Activated CD4-positive, alpha-beta T cell treated with anti-CD3 and anti-CD28 coated beads, Interleukin-2, amount 10 ng/mL, durations not matched to agents 7 days and 5 days (primary cell): Measurements from ENCODE around the gene SMU1. TPM values are rescaled to one million over a fixed set of nuclear protein-coding genes. Genes with fewer than 3 reads are reported as not detected.

ENCODE experiments used
- total RNA-seq, 2 experiments: library from RNA; stranded (reverse); gene quantifications; one replicate each; pipeline ENCODE4 v1.2.3, GENCODE V29; 2021

Gene SMU1
- total RNA-seq, 2 experiments from 2014 or later: 24.0 to 24.5 TPM

Other genes with a start within 250 kb of the SMU1 start
- 10 to 100 TPM; 29.9 to 31.2 TPM for gene APTX, start 75.0 kb downstream of the SMU1 start, total RNA-seq
- gene DNAJA1, start 51.4 kb downstream of the SMU1 start, total RNA-seq: 100 to 1,000 TPM; 159 to 180 TPM
- 10 to 100 TPM; 38.8 to 42.4 TPM for gene B4GALT1, start 90.7 kb upstream of the SMU1 start, total RNA-seq
- gene SPINK4, start 163.5 kb upstream of the SMU1 start, total RNA-seq: not detected
- 10 to 100 TPM; 62.3 to 72.2 TPM for gene BAG1, start 188.0 kb upstream of the SMU1 start, total RNA-seq
- 100 to 1,000 TPM in 1 of 2 experiments, 10 to 100 TPM in 1; 91.0 to 100 TPM for gene CHMP5, start 188.4 kb upstream of the SMU1 start, total RNA-seq
- 10 to 100 TPM; 33.7 to 35.6 TPM for gene NFX1, start 213.8 kb upstream of the SMU1 start, total RNA-seq